GM13977 (cell line): ENCODE measurements around the gene PRKCA.

Experiments
- DNase-seq: peaks from one replicate; pipeline ENCODE4 v3.0.0; 2012; ENCODE audit warnings: low spot score
- in situ Hi-C: fragments of 300-500 bp; cut with MboI; formaldehyde crosslinking; loops from one replicate; pipeline ENCODE4 v1.12.0; 2022; ENCODE audit warnings: low sequenced_read_pairs, low pct_unique_long_range_greater_than_20kb, mixed read lengths, inconsistent platforms; ENCODE audit not compliant: unreplicated experiment
- TF ChIP-seq, protein P1 (sequence below): IDR thresholded peaks from 2 replicates; pipeline ENCODE4 v1.5.1; 2012; ENCODE audit warnings: mild to moderate bottlenecking, control low read depth; ENCODE audit not compliant: insufficient read depth; ENCODE audit errors: extremely low read depth, missing control alignments

The PRKCA gene

DNA sequence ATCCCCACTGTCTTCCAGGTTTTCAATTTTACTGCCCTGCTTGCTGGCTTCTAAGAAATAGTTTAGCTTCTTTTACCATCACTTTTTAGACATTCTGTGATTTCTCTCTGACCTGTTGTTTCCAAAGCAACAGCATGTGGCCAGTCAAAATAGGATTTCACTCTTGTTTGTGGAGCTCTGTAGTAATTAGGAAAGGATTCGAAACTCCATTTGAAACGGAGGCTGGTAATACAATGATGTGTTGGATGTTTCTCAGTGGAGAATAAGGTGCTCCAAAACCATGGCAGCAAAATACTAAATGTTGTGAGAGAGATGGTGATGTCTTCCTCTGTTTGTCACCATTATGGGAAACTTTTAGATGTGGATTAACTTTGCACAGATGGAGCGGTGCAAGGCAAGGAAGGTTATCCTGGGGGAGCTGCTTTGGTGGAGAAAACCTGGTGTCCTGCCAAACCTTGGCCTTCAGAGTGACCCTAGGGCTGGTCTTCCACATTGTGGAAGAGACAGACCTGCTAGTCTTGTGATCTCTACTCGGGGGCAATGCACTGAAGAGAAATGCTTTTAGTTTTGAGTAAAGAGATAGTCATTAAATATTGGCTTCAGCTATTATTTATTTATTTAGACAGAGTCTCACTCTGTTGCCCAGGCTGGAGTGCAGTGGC is 79.4 kb downstream of the PRKCA start:
- in situ Hi-C loops, result no loop called here
- no peak for DNase-seq
- TF ChIP-seq, protein P1, sequence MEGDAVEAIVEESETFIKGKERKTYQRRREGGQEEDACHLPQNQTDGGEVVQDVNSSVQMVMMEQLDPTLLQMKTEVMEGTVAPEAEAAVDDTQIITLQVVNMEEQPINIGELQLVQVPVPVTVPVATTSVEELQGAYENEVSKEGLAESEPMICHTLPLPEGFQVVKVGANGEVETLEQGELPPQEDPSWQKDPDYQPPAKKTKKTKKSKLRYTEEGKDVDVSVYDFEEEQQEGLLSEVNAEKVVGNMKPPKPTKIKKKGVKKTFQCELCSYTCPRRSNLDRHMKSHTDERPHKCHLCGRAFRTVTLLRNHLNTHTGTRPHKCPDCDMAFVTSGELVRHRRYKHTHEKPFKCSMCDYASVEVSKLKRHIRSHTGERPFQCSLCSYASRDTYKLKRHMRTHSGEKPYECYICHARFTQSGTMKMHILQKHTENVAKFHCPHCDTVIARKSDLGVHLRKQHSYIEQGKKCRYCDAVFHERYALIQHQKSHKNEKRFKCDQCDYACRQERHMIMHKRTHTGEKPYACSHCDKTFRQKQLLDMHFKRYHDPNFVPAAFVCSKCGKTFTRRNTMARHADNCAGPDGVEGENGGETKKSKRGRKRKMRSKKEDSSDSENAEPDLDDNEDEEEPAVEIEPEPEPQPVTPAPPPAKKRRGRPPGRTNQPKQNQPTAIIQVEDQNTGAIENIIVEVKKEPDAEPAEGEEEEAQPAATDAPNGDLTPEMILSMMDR, result no peak

DNA sequence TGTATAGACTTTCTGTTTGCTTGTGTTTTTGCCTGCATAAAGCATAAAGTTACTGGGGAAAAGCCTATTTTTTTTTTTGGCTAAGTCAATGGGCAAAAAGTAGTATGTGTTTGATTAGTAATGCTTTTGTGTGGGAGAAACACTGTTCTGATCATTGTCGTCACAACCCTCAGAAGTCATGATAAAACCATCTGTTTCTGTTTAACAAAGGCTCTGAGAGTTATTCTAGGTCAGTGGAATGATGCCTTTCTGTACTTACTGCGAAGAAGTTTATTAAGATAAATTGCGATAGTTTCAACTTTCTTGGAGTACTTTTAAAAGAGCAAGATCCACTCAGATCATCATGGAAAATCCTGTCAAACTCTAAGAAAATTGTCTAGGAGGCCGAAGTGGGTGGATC is 80.9 kb downstream of the PRKCA start:
- TF ChIP-seq, protein P1, result no peak
- in situ Hi-C loops, result no loop called here
- DNase-seq, result no peak

DNA sequence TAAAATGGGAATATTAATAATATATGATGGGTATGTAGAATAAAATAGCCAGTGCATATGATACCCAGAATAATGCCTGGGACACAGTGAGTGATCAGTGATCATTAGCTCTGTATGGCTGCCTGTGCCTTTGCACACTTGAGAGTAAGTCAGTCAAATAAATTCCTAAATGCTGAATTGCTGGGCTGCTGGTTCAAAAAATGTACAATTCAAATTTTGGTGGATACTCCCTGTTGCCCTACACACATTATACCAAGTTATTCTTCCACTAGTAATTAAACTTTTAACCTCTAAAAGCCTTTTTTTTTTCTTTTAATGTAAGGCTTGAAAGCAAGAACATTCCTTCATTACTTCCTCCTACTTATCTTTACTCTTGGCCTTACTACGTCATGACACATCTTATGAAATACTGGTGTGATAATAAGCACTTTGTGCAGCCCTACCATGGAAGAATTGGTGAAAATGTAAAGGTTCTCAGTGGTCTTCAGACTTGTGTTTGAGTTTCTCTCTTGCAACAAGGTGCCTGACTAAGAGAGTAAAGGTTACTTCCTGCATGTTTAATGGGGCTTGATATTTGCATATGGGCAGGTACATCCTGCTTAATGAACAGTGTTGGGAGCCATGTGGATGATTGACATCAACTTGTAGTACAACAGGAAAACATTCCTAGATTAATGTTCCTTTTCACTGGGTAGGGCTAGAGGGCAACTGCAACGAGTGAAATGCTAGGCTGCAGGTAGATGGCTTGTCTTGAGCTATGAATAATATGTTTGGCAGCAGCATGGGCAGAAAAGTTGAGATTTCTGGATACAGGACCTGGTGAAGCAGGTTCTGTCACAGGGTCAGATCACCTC is 84.3 kb downstream of the PRKCA start:
- TF ChIP-seq, protein P1, result no peak
- in situ Hi-C loops, result no loop called here
- no peak for DNase-seq

DNA sequence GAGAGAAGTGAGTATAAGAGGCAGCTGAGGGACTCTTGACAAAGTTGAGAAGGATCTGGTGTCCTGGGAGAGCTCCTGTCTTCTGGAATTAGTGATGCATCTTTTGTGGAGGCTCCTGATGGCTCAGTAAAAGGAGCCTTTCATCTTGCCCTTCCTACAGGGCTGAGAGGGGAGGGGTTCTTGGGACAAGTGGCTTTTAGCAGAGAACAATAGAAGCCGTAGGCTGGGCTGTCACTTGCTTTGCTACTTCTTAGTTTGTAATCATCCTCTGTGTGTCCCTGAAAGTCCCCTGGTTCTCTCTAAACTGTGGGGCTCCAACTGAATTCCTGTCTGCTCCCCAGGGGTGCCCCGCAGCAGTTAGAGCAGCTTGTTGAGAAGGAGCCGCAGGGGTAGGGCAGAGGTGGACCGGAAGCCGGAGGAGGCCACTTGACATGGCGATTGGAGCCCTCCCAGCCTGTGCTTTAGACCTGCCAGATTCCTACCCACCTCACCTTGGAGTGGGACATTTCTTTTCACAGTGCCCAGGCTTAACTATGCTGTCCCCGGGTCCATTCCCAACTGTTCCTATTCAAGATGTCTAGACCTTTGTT is 85.1 kb downstream of the PRKCA start:
- in situ Hi-C loops, result no loop called here
- no peak for DNase-seq
- TF ChIP-seq, protein P1, result no peak

DNA sequence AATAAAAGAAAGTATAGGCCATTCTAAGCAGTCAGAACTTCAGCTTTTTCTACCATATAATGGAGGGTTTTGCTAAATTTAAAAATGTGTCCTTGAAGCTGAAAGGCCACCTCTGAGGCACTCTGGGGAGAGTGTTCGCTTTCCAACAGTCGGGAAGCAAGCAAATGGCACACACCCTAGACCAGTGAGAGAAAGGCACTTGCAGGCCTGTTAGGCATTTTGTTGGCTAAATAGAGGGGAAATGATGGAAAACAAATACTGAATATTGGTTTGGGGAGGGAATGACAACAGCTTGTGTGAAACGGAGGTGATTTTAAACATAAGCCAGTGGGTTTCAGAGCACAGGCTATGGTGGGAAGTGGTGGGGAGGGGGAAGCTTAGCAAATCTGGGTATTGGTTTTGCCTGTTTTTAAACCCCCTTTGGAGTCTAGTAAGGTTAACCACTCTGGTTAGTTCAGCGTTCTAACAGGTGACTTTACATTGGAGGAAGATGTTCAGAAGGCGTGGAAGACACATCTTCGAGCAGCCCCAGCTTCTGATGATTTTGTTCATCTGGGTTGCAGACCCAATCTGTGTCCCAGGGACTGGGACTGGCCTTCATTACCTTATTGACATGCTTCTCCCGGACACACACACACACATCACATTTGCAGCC is 90.5 kb downstream of the PRKCA start:
- TF ChIP-seq, protein P1, result no peak
- in situ Hi-C loops, result no loop called here
- no peak for DNase-seq

DNA sequence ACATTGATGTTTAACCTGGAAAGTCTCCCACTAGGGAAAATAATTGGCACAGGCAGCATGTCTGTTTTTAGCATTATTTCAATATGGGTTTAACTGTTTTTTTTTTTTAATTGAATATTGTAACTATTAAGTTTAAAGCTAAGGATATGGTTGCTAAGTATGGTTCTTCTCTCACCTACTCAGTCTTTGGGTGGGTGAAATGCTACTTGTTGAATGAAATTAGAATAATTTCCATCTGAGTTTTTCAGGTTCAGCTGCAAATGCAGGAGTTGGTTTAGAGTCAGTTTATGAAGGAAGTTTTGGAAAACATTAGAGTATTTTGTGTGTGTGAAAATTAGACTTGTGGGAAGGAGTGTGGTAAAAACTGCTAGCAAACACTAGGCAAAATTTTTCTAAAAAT is 93.5 kb downstream of the PRKCA start:
- no peak for DNase-seq
- TF ChIP-seq, protein P1, result no peak
- in situ Hi-C loops, result no loop called here
